Thyroid gland (tissue), 4 donors: ENCODE measurements around the gene MYH1. TPM values are rescaled to one million over a fixed set of nuclear protein-coding genes. Genes with fewer than 3 reads are reported as not detected.
"Not testable (repeated sequence)": the region's sequence is repeated elsewhere in the genome, so short reads cannot be mapped to it uniquely, and the experiment has no call there.

Source experiments
- DNase-seq, 2 donors: peaks; one replicate each; pipeline ENCODE4 v3.0.0-alpha.2; 2019
- H3K27ac ChIP-seq, 3 donors: fragments of 200-600 bp; sonication (generic); 1 replicate in 2 of 3; 2 replicates in 1 of 3; pipeline ENCODE4 v1.5.1; 2016 to 2019; ENCODE audit warnings: mild to moderate bottlenecking in 1 of 3, moderate library complexity in 1 of 3
- H3K27me3 ChIP-seq: fragments of 200-600 bp; sonication (generic); one replicate; pipeline ENCODE4 v1.5.1; 2019
- H3K36me3 ChIP-seq, 2 donors: fragments of 200-600 bp; sonication (generic); one replicate each; pipeline ENCODE4 v1.5.1; 2016 to 2019
- H3K4me1 ChIP-seq, 2 donors: fragments of 200-600 bp; sonication (generic); one replicate each; pipeline ENCODE4 v1.5.1; 2017 to 2019
- H3K4me3 ChIP-seq, 3 donors: fragments of 200-600 bp; sonication (generic); replicated peaks in 1 of 3; 1 replicate in 2 of 3; 2 replicates in 1 of 3; pipeline ENCODE4 v1.5.1; 2016; ENCODE audit warnings: mild to moderate bottlenecking in 1 of 3
- H3K9me3 ChIP-seq: fragments of 200-600 bp; sonication (generic); one replicate; pipeline ENCODE4 v1.5.1; 2017
- CTCF ChIP-seq, 6 experiments: fragments of 200-600 bp in 3 of 6; fragments of 450-650 bp in 3 of 6; sonication (generic) in 3 of 6; IDR thresholded peaks; one replicate each; pipeline ENCODE4 v1.5.1; 2016 to 2019; ENCODE audit warnings: antibody characterized with exemption in 6 of 6, mild to moderate bottlenecking in 2 of 6, inconsistent platforms in 1 of 6, moderate library complexity in 1 of 6
- POLR2A ChIP-seq, 2 donors: fragments of 450-650 bp; IDR thresholded peaks; one replicate each; pipeline ENCODE4 v1.6.1; 2017; ENCODE audit warnings: antibody characterized with exemption in 2 of 2, mild to moderate bottlenecking in 2 of 2, moderate library complexity in 1 of 2
- whole genome bisulfite sequencing, 2 donors: methylation state at CpG; one replicate each; pipeline ENCODE4 v1.1.5; 2017; 5-methylcytosine and 5-hydroxymethylcytosine counted together
- intact Hi-C: fragments of 100-400 bp; cut with DNase I; formaldehyde crosslinking; loops from one replicate; pipeline ENCODE4 v1.15.1; 2023
- total RNA-seq, 4 donors: library from RNA; depleted of rRNA; stranded (reverse); fragments of >200 nt; gene quantifications; one replicate each; pipeline ENCODE4 v1.2.3, GENCODE V29; 2016

Gene MYH1
- total RNA-seq, 4 donors from 2014 or later, result under 0.01 TPM; not detected in 3

- H3K36me3 ChIP-seq, result no peaks in the 10 kb centered on the region
- peaks cover 12 to 29% of the 10 kb centered on the region in 2 donors for H3K4me1 ChIP-seq
- H3K27me3 ChIP-seq, result no peaks in the 10 kb centered on the region
- DNase-seq, result peak; percentile 50 to 66
- intact Hi-C loops, result no loop called here
- TF ChIP-seq POLR2A (IDR thresholded peaks at IDR 0.05) (no peak), CTCF (IDR thresholded peaks at IDR 0.05) (no peak)
- H3K4me3 ChIP-seq, result no peak overlapping the region
- peak overlapping the region in 1 of 3 donors; percentile 53 for H3K27ac ChIP-seq
- H3K9me3 ChIP-seq, result no peaks in the 10 kb centered on the region
- WGBS, 2 donors, result 15 to 18% methylated on average over 5 of the region's 5 CpGs
Observed at GRCh38 chr17:10556301-10557005, 38.1 kb upstream of the MYH1 start.

- Histone ChIP-seq H3K27ac (no peak overlapping the region), H3K36me3 (no peaks in the 10 kb centered on the region), H3K9me3 (no peaks in the 10 kb centered on the region), H3K4me1 (peaks cover 0 to 5% of the 10 kb centered on the region in 2 donors), H3K27me3 (no peaks in the 10 kb centered on the region), H3K4me3 (no peak overlapping the region)
- TF ChIP-seq CTCF (IDR thresholded peaks at IDR 0.05), result no peak
- no peak for TF ChIP-seq POLR2A (IDR thresholded peaks at IDR 0.05)
- intact Hi-C loops, result no loop called here
- 82% methylated on average over 4 of the region's 4 CpGs for WGBS, 2 donors
- DNase-seq, result no peak
Observed at GRCh38 chr17:10550014-10550413, 31.7 kb upstream of the MYH1 start.

- H3K36me3 ChIP-seq, result no peaks in the 10 kb centered on the region
- no peaks in the 10 kb centered on the region for H3K9me3 ChIP-seq
- no peaks in the 10 kb centered on the region for H3K27me3 ChIP-seq
- WGBS, 2 donors, result 33 to 48% methylated on average over 9 of the region's 9 CpGs
- intact Hi-C loops, result no loop called here
- H3K4me3 ChIP-seq, result no peak within 1 kb of the TSS
- peaks cover 0 to 5% of the 10 kb centered on the region in 2 donors for H3K4me1 ChIP-seq
- DNase-seq, result no peak
- no peak within 1 kb of the TSS for H3K27ac ChIP-seq
- TF ChIP-seq POLR2A (IDR thresholded peaks at IDR 0.05) (no peak), CTCF (IDR thresholded peaks at IDR 0.05) (no peak)
Observed at GRCh38 chr17:10549096-10549842, 30.9 kb upstream of the MYH1 start, which contains the start of gene MYH2. Gene MYH2, minus strand, starts transcription at chr17:10549658. Its CDS starts 1,738 bp downstream, at chr17:10547920.

GRCh38 chr17:10547351-10547750, 29.0 kb upstream of the MYH1 start:
- intact Hi-C loops, result no loop called here
- no peaks in the 10 kb centered on the region for H3K4me1 ChIP-seq
- H3K9me3 ChIP-seq, result no peaks in the 10 kb centered on the region
- TF ChIP-seq POLR2A (IDR thresholded peaks at IDR 0.05), result no peak
- no peak for TF ChIP-seq CTCF (IDR thresholded peaks at IDR 0.05)
- WGBS, 2 donors, result 88 to 89% methylated on average over 6 of the region's 6 CpGs
- no peak overlapping the region for H3K4me3 ChIP-seq
- H3K27ac ChIP-seq, result no peak overlapping the region
- H3K27me3 ChIP-seq, result no peaks in the 10 kb centered on the region
- no peak for DNase-seq
- H3K36me3 ChIP-seq, result no peaks in the 10 kb centered on the region

GRCh38 chr17:10543486-10543885, 25.1 kb upstream of the MYH1 start:
- DNase-seq, intact Hi-C loops: not testable (repeated sequence)
- WGBS, 2 donors, result 50 to 60% methylated on average over 5 of the region's 5 CpGs

GRCh38 chr17:10541179-10541578, 22.8 kb upstream of the MYH1 start:
- H3K4me3 ChIP-seq, H3K27ac ChIP-seq, H3K9me3 ChIP-seq, intact Hi-C loops, H3K27me3 ChIP-seq, DNase-seq, H3K36me3 ChIP-seq, H3K4me1 ChIP-seq: not testable (repeated sequence)
- WGBS, 2 donors, result 92 to 93% methylated on average over 6 of the region's 6 CpGs

More at GRCh38 chr17:10543486-10543885, 25.1 kb upstream of the MYH1 start:
- H3K4me3 ChIP-seq, H3K27me3 ChIP-seq, H3K9me3 ChIP-seq, H3K27ac ChIP-seq, H3K36me3 ChIP-seq, H3K4me1 ChIP-seq: not testable (repeated sequence)
